WTC11 (cell line): Measurements from ENCODE around the gene FNIP2. TPM values are rescaled to one million over a fixed set of nuclear protein-coding genes. Genes with fewer than 3 reads are reported as not detected.

Source experiments
- ATAC-seq: fragments of 200-7000 bp; cut with Tn5 transposase; 2 replicates; pipeline ENCODE4 v1.10.0; 2021; ENCODE audit warnings: mild to moderate bottlenecking, moderate library complexity
- CTCF ChIA-PET: fragments of 300-600 bp; sonication (Branson Sonifier 250); formaldehyde crosslinking; loops from one replicate; lab custom pipeline; 2021; ENCODE audit warnings: antibody characterized with exemption; lab: Charles Lee
- POLR2A ChIA-PET: fragments of 350-600 bp; sonication (Branson Sonifier 250); formaldehyde crosslinking; loops from one replicate; lab custom pipeline; 2021; ENCODE audit warnings: antibody characterized with exemption; lab: Charles Lee
- DNase-seq: peaks from one replicate; pipeline ENCODE4 v3.0.0; 2021; ENCODE audit warnings: low spot score
- H3K27ac Mint-ChIP-seq: 2 replicates; pipeline ENCODE4 v1.8.0; 2021; ENCODE audit warnings: mixed read lengths
- H3K27me3 Mint-ChIP-seq: 2 replicates; pipeline ENCODE4 v1.8.0; 2021; ENCODE audit warnings: low read depth, mild to moderate bottlenecking, moderate library complexity, mixed read lengths
- H3K36me3 Mint-ChIP-seq: 2 replicates; pipeline ENCODE4 v1.8.0; 2021; ENCODE audit warnings: mixed read lengths
- H3K4me1 Mint-ChIP-seq: 2 replicates; pipeline ENCODE4 v1.8.0; 2022; ENCODE audit warnings: mixed read lengths
- H3K4me3 Mint-ChIP-seq: 2 replicates; pipeline ENCODE4 v1.8.0; 2021; ENCODE audit warnings: mild to moderate bottlenecking, moderate library complexity, mixed read lengths
- H3K9me3 Mint-ChIP-seq: 2 replicates; pipeline ENCODE4 v1.8.0; 2021; ENCODE audit warnings: mixed read lengths
- CREB1 ChIP-seq: sonication (generic); formaldehyde crosslinking; IDR thresholded peaks from 2 replicates; pipeline ENCODE4 v1.8.0; 2023; ENCODE audit warnings: mild to moderate bottlenecking, missing genetic modification reagents
- HMGA2 ChIP-seq: fragments of 250-450 bp; sonication (Bioruptor Pico); IDR thresholded peaks from 2 replicates; pipeline ENCODE4 v1.4.0; 2021; ENCODE audit warnings: mild to moderate bottlenecking, moderate library complexity
- HMGXB4 ChIP-seq: sonication (generic); formaldehyde crosslinking; IDR thresholded peaks from 2 replicates; pipeline ENCODE4 v1.8.1; 2023; ENCODE audit warnings: mild to moderate bottlenecking, moderate library complexity, missing genetic modification reagents
- MXD4 ChIP-seq: fragments of 250-450 bp; sonication (Bioruptor Pico); IDR thresholded peaks from 2 replicates; pipeline ENCODE4 v1.8.0; 2021; ENCODE audit warnings: mild to moderate bottlenecking, moderate library complexity, borderline replicate concordance
- NFE2L1 ChIP-seq: sonication (generic); formaldehyde crosslinking; IDR thresholded peaks from 2 replicates; pipeline ENCODE4 v1.8.1; 2023; ENCODE audit warnings: missing genetic modification reagents
- RORB ChIP-seq: fragments of 250-450 bp; sonication (Bioruptor Pico); IDR thresholded peaks from 2 replicates; pipeline ENCODE4 v1.9.0; 2021; ENCODE audit warnings: mild to moderate bottlenecking
- TCF7 ChIP-seq: sonication (generic); formaldehyde crosslinking; IDR thresholded peaks from 2 replicates; pipeline ENCODE4 v1.8.0; 2022; ENCODE audit warnings: mild to moderate bottlenecking, low read depth, missing genetic modification reagents, moderate library complexity
- ZNF138 ChIP-seq: sonication (generic); formaldehyde crosslinking; conservative IDR thresholded peaks from 2 replicates; pipeline ENCODE4 v1.8.1; 2022; ENCODE audit warnings: mild to moderate bottlenecking, moderate library complexity, missing genetic modification reagents
- ZNF232 ChIP-seq: sonication (generic); formaldehyde crosslinking; IDR thresholded peaks from 2 replicates; pipeline ENCODE4 v1.8.0; 2022; ENCODE audit warnings: mild to moderate bottlenecking, missing genetic modification reagents
- ZNF317 ChIP-seq: sonication (generic); formaldehyde crosslinking; IDR thresholded peaks from 2 replicates; pipeline ENCODE4 v1.8.1; 2023; ENCODE audit warnings: low read depth, mild to moderate bottlenecking, moderate library complexity, missing genetic modification reagents, borderline replicate concordance
- ZNF512 ChIP-seq: sonication (generic); formaldehyde crosslinking; IDR thresholded peaks from 2 replicates; pipeline ENCODE4 v1.8.1; 2022; ENCODE audit warnings: missing genetic modification reagents, borderline replicate concordance
- total RNA-seq: library from RNA; stranded (reverse); gene quantifications from 3 replicates; pipeline ENCODE4 v1.2.3, GENCODE V29; 2021
- TF ChIP-seq, protein P1 (sequence below): sonication (generic); formaldehyde crosslinking; conservative IDR thresholded peaks from 2 replicates; pipeline ENCODE4 v1.8.1; 2023; ENCODE audit warnings: mild to moderate bottlenecking, low read depth, missing genetic modification reagents, moderate library complexity
- TF ChIP-seq, protein P2 (sequence below): fragments of 250-450 bp; sonication (Bioruptor Pico); conservative IDR thresholded peaks from 2 replicates; pipeline ENCODE4 v1.9.0; 2021; ENCODE audit warnings: mild to moderate bottlenecking
- TF ChIP-seq, protein P3 (sequence below): fragments of 250-450 bp; sonication (Bioruptor Pico); IDR thresholded peaks from 2 replicates; pipeline ENCODE4 v1.9.0; 2021; ENCODE audit warnings: mild to moderate bottlenecking
- TF ChIP-seq, protein P4 (sequence below): fragments of 250-450 bp; sonication (Bioruptor Pico); IDR thresholded peaks from 2 replicates; pipeline ENCODE4 v1.8.0; 2021; ENCODE audit warnings: mild to moderate bottlenecking

The FNIP2 gene
- total RNA-seq, 1 experiment from 2014 or later = 8.6 TPM

GRCh38 chr4:158812543-158812942, 43.7 kb downstream of the FNIP2 start:
- Mint-ChIP-seq H3K9me3 (no peaks in the 10 kb centered on the region), H3K4me1 (peaks cover 19% of the 10 kb centered on the region), H3K4me3 (no peak overlapping the region), H3K27ac (no peak overlapping the region), H3K36me3 (no peaks in the 10 kb centered on the region)
- POLR2A ChIA-PET = no interaction called here
- no peak for ATAC-seq
- TF ChIP-seq CREB1 (no peak), ZNF317 (no peak), HMGA2 (no peak), HMGXB4 (no peak), ZNF232 (CRISPR knock-in tag) (no peak), RORB (CRISPR knock-in tag) (no peak), TCF7 (CRISPR knock-in tag) (no peak), MXD4 (CRISPR knock-in tag) (no peak)
- TF ChIP-seq, protein P1, sequence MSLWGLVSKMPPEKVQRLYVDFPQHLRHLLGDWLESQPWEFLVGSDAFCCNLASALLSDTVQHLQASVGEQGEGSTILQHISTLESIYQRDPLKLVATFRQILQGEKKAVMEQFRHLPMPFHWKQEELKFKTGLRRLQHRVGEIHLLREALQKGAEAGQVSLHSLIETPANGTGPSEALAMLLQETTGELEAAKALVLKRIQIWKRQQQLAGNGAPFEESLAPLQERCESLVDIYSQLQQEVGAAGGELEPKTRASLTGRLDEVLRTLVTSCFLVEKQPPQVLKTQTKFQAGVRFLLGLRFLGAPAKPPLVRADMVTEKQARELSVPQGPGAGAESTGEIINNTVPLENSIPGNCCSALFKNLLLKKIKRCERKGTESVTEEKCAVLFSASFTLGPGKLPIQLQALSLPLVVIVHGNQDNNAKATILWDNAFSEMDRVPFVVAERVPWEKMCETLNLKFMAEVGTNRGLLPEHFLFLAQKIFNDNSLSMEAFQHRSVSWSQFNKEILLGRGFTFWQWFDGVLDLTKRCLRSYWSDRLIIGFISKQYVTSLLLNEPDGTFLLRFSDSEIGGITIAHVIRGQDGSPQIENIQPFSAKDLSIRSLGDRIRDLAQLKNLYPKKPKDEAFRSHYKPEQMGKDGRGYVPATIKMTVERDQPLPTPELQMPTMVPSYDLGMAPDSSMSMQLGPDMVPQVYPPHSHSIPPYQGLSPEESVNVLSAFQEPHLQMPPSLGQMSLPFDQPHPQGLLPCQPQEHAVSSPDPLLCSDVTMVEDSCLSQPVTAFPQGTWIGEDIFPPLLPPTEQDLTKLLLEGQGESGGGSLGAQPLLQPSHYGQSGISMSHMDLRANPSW (CRISPR knock-in tag) = no peak
- TF ChIP-seq, protein P2, sequence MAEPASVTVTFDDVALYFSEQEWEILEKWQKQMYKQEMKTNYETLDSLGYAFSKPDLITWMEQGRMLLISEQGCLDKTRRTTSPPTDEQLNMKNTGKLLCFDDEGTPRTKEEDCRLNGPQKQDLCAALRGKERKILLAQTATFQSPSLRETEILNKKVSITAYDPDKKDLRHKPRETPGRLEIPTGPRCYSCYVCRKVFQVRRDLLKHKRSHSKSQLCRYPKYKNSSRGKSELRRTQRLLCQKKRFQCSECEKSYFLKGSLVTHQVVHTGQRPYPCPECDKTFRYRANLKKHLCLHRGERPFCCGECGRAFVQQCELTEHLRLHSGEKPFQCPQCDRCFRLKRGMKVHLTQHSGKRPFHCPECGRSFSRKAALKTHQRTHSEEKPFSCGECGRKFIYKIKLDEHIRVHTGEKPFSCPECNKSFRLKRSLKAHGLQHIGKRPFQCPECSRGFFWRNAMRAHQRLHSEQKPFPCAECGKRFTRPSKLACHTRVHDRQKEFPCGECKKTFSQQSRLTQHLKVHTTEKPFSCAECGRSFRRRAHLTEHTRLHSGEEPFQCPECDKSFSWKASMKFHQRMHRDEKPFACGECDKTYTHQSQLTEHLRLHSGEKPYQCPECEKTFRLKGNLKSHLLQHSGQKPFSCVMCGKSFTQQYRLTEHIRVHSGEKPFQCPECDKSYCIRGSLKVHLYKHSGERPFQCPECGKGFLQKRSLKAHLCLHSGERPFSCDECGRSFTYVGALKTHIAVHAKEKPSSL = no peak
- TF ChIP-seq, all 79 proteins: peak for 0
- CTCF ChIA-PET = no interaction called here
- H3K27me3 Mint-ChIP-seq = no peaks in the 10 kb centered on the region
- DNase-seq = no peak

- ChIA-PET POLR2A (interaction anchor here (0.7 kb wide), 1 partner anchor 1071 kb away, joined by 3 read pairs; no protein-coding TSS in a partner anchor), CTCF (no interaction called here)
- TF ChIP-seq, protein P3, sequence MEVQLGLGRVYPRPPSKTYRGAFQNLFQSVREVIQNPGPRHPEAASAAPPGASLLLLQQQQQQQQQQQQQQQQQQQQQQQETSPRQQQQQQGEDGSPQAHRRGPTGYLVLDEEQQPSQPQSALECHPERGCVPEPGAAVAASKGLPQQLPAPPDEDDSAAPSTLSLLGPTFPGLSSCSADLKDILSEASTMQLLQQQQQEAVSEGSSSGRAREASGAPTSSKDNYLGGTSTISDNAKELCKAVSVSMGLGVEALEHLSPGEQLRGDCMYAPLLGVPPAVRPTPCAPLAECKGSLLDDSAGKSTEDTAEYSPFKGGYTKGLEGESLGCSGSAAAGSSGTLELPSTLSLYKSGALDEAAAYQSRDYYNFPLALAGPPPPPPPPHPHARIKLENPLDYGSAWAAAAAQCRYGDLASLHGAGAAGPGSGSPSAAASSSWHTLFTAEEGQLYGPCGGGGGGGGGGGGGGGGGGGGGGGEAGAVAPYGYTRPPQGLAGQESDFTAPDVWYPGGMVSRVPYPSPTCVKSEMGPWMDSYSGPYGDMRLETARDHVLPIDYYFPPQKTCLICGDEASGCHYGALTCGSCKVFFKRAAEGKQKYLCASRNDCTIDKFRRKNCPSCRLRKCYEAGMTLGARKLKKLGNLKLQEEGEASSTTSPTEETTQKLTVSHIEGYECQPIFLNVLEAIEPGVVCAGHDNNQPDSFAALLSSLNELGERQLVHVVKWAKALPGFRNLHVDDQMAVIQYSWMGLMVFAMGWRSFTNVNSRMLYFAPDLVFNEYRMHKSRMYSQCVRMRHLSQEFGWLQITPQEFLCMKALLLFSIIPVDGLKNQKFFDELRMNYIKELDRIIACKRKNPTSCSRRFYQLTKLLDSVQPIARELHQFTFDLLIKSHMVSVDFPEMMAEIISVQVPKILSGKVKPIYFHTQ (CRISPR knock-in tag) = no peak
- TF ChIP-seq, protein P4, sequence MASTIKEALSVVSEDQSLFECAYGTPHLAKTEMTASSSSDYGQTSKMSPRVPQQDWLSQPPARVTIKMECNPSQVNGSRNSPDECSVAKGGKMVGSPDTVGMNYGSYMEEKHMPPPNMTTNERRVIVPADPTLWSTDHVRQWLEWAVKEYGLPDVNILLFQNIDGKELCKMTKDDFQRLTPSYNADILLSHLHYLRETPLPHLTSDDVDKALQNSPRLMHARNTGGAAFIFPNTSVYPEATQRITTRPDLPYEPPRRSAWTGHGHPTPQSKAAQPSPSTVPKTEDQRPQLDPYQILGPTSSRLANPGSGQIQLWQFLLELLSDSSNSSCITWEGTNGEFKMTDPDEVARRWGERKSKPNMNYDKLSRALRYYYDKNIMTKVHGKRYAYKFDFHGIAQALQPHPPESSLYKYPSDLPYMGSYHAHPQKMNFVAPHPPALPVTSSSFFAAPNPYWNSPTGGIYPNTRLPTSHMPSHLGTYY (CRISPR knock-in tag) = no peak
- TF ChIP-seq CREB1 = no peak
- TF ChIP-seq NFE2L1 (CRISPR knock-in tag) = no peak
- TF ChIP-seq ZNF512 (CRISPR knock-in tag) = no peak
- TF ChIP-seq ZNF138 (CRISPR knock-in tag) = no peak
- H3K27ac Mint-ChIP-seq = no peak overlapping the region
- ATAC-seq = no peak
- H3K36me3 Mint-ChIP-seq = no peaks in the 10 kb centered on the region
- H3K4me1 Mint-ChIP-seq = peaks cover 22% of the 10 kb centered on the region
- no peaks in the 10 kb centered on the region for H3K9me3 Mint-ChIP-seq
- no peaks in the 10 kb centered on the region for H3K27me3 Mint-ChIP-seq
- no peak overlapping the region for H3K4me3 Mint-ChIP-seq
- no peak for DNase-seq
These were observed 44.3 kb downstream of the FNIP2 start for GRCh38 chr4:158813113-158813512.
